IMR-90 (cell line): ENCODE measurements around the gene RAB27B. TPM values are rescaled to one million over a fixed set of nuclear protein-coding genes. Genes with fewer than 3 reads are reported as not detected.
A peak's percentile ranks its signal among the peaks of the same experiment; 100 is the strongest.

Source experiments
- ATAC-seq: fragments of 200-7000 bp; cut with Tn5 transposase; 2 replicates; pipeline ENCODE4 v1.9.1; 2020; ENCODE audit warnings: low read depth, mild to moderate bottlenecking, moderate library complexity
- BruUV-seq: library from RNA; stranded (reverse); fragments of 400-500 nt; replicated peaks from 2 replicates; lab custom pipeline; 2021; lab: Mats Ljungman, UMichigan
- CTCF ChIA-PET: fragments of 300-600 bp; formaldehyde crosslinking; extraction: SDS; loops from one replicate; lab custom pipeline; 2021; ENCODE audit warnings: antibody characterized with exemption; lab: Yijun Ruan, JAX
- POLR2A ChIA-PET: fragments of 300-600 bp; sonication (Branson Sonifier 250); formaldehyde crosslinking; loops from one replicate; lab custom pipeline; 2022; ENCODE audit warnings: antibody characterized with exemption; ENCODE audit not compliant: unreplicated experiment; lab: Charles Lee
- DNase-seq: peaks from one replicate; pipeline ENCODE4 v3.0.0; 2013
- H2AFZ ChIP-seq: replicated peaks from 2 replicates; pipeline ENCODE3; 2013; ENCODE audit warnings: low read length, mild to moderate bottlenecking; ENCODE audit not compliant: poor library complexity
- H2AK5ac ChIP-seq: 2 replicates; pipeline ENCODE4 v1.6.1; 2013; ENCODE audit warnings: low read depth, low read length, inconsistent platforms
- H2AK9ac ChIP-seq: replicated peaks from 2 replicates; pipeline ENCODE3; 2013; ENCODE audit warnings: mild to moderate bottlenecking, low read depth, low read length, moderate library complexity; ENCODE audit not compliant: poor library complexity
- H2BK120ac ChIP-seq: 2 replicates; pipeline ENCODE4 v1.6.1; 2013; ENCODE audit warnings: low read depth, low read length, inconsistent platforms
- H2BK15ac ChIP-seq: 3 replicates; pipeline ENCODE4 v1.6.1; 2013; ENCODE audit warnings: low read depth, low read length, inconsistent platforms
- H2BK20ac ChIP-seq: 2 replicates; pipeline ENCODE4 v1.6.1; 2013; ENCODE audit warnings: low read depth, mild to moderate bottlenecking, inconsistent platforms, low read length, moderate library complexity
- H2BK5ac ChIP-seq: 2 replicates; pipeline ENCODE4 v1.6.1; 2013; ENCODE audit warnings: mild to moderate bottlenecking, low read depth, low read length, inconsistent platforms; ENCODE audit not compliant: poor library complexity, severe bottlenecking
- H3K14ac ChIP-seq: replicated peaks from 2 replicates; pipeline ENCODE4 v1.6.1; 2013; ENCODE audit warnings: low read depth, low read length, inconsistent platforms
- H3K18ac ChIP-seq: 2 replicates; pipeline ENCODE4 v1.6.1; 2013; ENCODE audit warnings: low read depth, low read length, control low read depth
- H3K23ac ChIP-seq: 2 replicates; pipeline ENCODE4 v1.6.1; 2013; ENCODE audit warnings: low read depth, low read length, inconsistent platforms
- H3K27ac ChIP-seq: 2 replicates; pipeline ENCODE4 v1.5.1; 2013; ENCODE audit warnings: mild to moderate bottlenecking, control low read depth, low read length; ENCODE audit not compliant: insufficient read depth
- H3K27me3 ChIP-seq: 2 replicates; pipeline ENCODE4 v1.6.1; 2013; ENCODE audit warnings: low read length; ENCODE audit not compliant: control insufficient read depth, insufficient read depth
- H3K36me3 ChIP-seq: 2 replicates; pipeline ENCODE4 v1.6.1; 2013; ENCODE audit warnings: low read length, mixed read lengths; ENCODE audit not compliant: control insufficient read depth, insufficient read depth
- H3K4ac ChIP-seq: 2 replicates; pipeline ENCODE4 v1.6.1; 2013; ENCODE audit warnings: low read depth, low read length, inconsistent platforms
- H3K4me1 ChIP-seq: 2 replicates; pipeline ENCODE4 v1.6.1; 2013; ENCODE audit warnings: low read length, mixed read lengths; ENCODE audit not compliant: control insufficient read depth, insufficient read depth
- H3K4me2 ChIP-seq: 2 replicates; pipeline ENCODE4 v1.6.1; 2013; ENCODE audit warnings: low read depth, mild to moderate bottlenecking, control low read depth, low read length, moderate library complexity
- H3K4me3 ChIP-seq: 2 replicates; pipeline ENCODE4 v1.5.1; 2013; ENCODE audit warnings: low read depth, mild to moderate bottlenecking, control low read depth, low read length, moderate library complexity; ENCODE audit not compliant: insufficient read depth
- H3K56ac ChIP-seq: 2 replicates; pipeline ENCODE4 v1.6.1; 2013; ENCODE audit warnings: low read length, inconsistent platforms; ENCODE audit not compliant: insufficient read depth; ENCODE audit errors: extremely low read depth
- H3K79me1 ChIP-seq, 2 experiments: 2 replicates each; pipeline ENCODE4 v1.6.1; 2013; ENCODE audit warnings: low read length in 2 of 2, inconsistent platforms in 1 of 2, low read depth in 1 of 2
- H3K9ac ChIP-seq: 2 replicates; pipeline ENCODE4 v1.6.1; 2013; ENCODE audit warnings: low read depth, low read length, control low read depth
- H3K9me1 ChIP-seq: 2 replicates; pipeline ENCODE4 v1.6.1; 2013; ENCODE audit warnings: low read length, inconsistent platforms; ENCODE audit not compliant: insufficient read depth
- H3K9me3 ChIP-seq: 2 replicates; pipeline ENCODE4 v1.6.1; 2013; ENCODE audit warnings: low read length; ENCODE audit not compliant: control insufficient read depth, insufficient read depth
- H4K20me1 ChIP-seq: 2 replicates; pipeline ENCODE4 v1.6.1; 2013; ENCODE audit warnings: low read length, inconsistent platforms; ENCODE audit not compliant: insufficient read depth
- H4K5ac ChIP-seq: 2 replicates; pipeline ENCODE4 v1.6.1; 2013; ENCODE audit warnings: mild to moderate bottlenecking, low read depth, low read length, control low read depth
- H4K8ac ChIP-seq, 2 experiments: 2 replicates each; pipeline ENCODE4 v1.6.1; 2013; ENCODE audit warnings: low read depth in 2 of 2, low read length in 2 of 2, control low read depth in 1 of 2, inconsistent platforms in 1 of 2
- H4K91ac ChIP-seq: 2 replicates; pipeline ENCODE4 v1.6.1; 2013; ENCODE audit warnings: low read depth, low read length, inconsistent platforms; ENCODE audit not compliant: insufficient read depth
- CEBPB ChIP-seq: IDR thresholded peaks from 2 replicates; pipeline ENCODE4 v1.6.1; 2012; ENCODE audit warnings: low read depth, low read length, improper control_type of control experiment
- FOS ChIP-seq: fragments of 150-350 bp; IDR thresholded peaks from 2 replicates; pipeline ENCODE4 v1.6.1; 2016; ENCODE audit warnings: low read depth, low read length
- SMC3 ChIP-seq: fragments of 150-350 bp; IDR thresholded peaks from 2 replicates; pipeline ENCODE4 v1.6.1; 2016; ENCODE audit warnings: low read depth, mild to moderate bottlenecking, antibody characterized with exemption, low read length, moderate library complexity
- WGBS, 2 experiments: methylation state at CpG; one replicate each; pipeline versions ENCODE4 v1.1.5 to v1.1.7; 2013; ENCODE audit warnings: missing lambda C conversion rate in 2 of 2; ENCODE audit not compliant: insufficient read length in 1 of 2; ENCODE audit errors: extremely low coverage in 2 of 2; 5-methylcytosine and 5-hydroxymethylcytosine counted together
- dilution Hi-C: fragments of 300-500 bp; cut with HindIII; formaldehyde crosslinking; loops from one replicate; pipeline ENCODE4 v1.14.3; 2018; ENCODE audit warnings: low sequenced_read_pairs; ENCODE audit not compliant: unreplicated experiment
- in situ Hi-C: fragments of 300-500 bp; cut with MboI; formaldehyde crosslinking; loops from 3 replicates; pipeline ENCODE4 v1.14.3; 2019; ENCODE audit warnings: low sequenced_read_pairs, inconsistent platforms, mixed read lengths
- intact Hi-C: fragments of 100-400 bp; cut with micrococcal nuclease; formaldehyde crosslinking; loops from 2 replicates; pipeline ENCODE4 v1.10.0; 2022
- polyA plus RNA-seq, 3 experiments: library from polyadenylated mRNA; depleted of rRNA; stranded (reverse); fragments of >200 nt; gene quantifications; 2 replicates each; pipeline ENCODE4 v1.2.3, GENCODE V29; 2012; ENCODE audit warnings: low replicate concordance in 1 of 3
- total RNA-seq: library from RNA; depleted of rRNA; stranded (reverse); fragments of >200 nt; gene quantifications from 2 replicates; pipeline ENCODE4 v1.2.3, GENCODE V29; 2012

The RAB27B gene
- total and polyA plus RNA-seq, 2 of the 4 experiments (the other 2 are of a cell fraction), result 0.24 to 1.3 TPM

- BruUV-seq, result no TSS peak
- Histone ChIP-seq H2AK5ac (no peak overlapping the region), H4K5ac (no peak overlapping the region), H4K20me1 (no peaks in the 10 kb centered on the region), H3K79me1 (no peaks in the 10 kb centered on the region), H3K18ac (no peak overlapping the region), H2BK20ac (no peak overlapping the region; the same call in 1 of the 2 replicates), H3K4ac (no peak overlapping the region), H3K9ac (no peak overlapping the region), H2AFZ (no peak overlapping the region), H3K23ac (no peak overlapping the region), H3K4me1 (peaks cover 4% of the 10 kb centered on the region; the same call in 1 of the 2 replicates), H2BK5ac (no peak overlapping the region), H2AK9ac (no peak overlapping the region), H3K9me1 (no peaks in the 10 kb centered on the region), H2BK15ac (no peak overlapping the region), H4K8ac (no peak overlapping the region), H3K36me3 (no peaks in the 10 kb centered on the region), H3K4me3 (no peak overlapping the region), H3K56ac (no peak overlapping the region), H4K91ac (no peak overlapping the region), H3K9me3 (no peaks in the 10 kb centered on the region), H3K27me3 (no peaks in the 10 kb centered on the region), H3K14ac (no peak overlapping the region), H3K4me2 (no peak overlapping the region), H3K27ac (no peak overlapping the region), H2BK120ac (no peak overlapping the region)
- TF ChIP-seq CEBPB (peak; percentile 19; the same call in 1 of the 2 replicates), SMC3 (no peak), FOS (0 out of 2 replicates have a peak, but pooled peaks have one; percentile 4)
- peak; percentile 79 for DNase-seq
- in situ Hi-C loops (no loop called here), intact Hi-C loops (no loop called here), dilution Hi-C loops (no loop called here)
- ATAC-seq, result peak; percentile 41; the same call in 1 of the 2 replicates
- WGBS, 2 experiments, result no CpG with 5 or more reads among the region's 5 CpGs
- ChIA-PET CTCF (no interaction called here), POLR2A (no interaction called here)
Observed at GRCh38 chr18:54880395-54881105, 52.3 kb downstream of the RAB27B start.
